ENCODE data around the gene EXOC1L.
A peak's percentile ranks its signal among the peaks of the same experiment; 100 is the strongest.

The EXOC1L gene

DNA sequence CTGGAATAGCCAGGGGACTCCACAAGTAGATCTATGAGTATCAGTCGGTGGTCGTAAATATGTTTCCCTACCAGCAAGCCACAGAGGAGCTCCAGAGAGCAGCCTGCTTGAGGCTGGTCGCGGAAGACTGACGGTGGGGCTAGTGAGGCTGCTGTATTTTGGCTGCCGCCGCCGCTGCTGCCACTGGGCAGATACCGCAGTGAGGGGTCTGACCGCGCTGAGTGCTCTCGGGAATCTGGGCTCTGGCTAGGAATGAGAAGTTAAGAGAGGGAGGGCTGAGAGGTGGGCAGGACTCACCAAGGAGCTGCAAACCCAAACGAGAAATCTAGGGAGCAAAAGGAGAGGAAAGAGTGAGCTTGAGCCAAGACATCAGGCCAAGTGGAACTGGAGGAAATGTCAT is at the start of gene EXOC1L:
EXOC1L (plus strand) TSS at position 157 of the 400 bp plus-strand sequence; CDS start at position 394, 237 bp downstream.
- DNase-seq (ENCODE audit: low spot score): peak; percentile 1

DNA sequence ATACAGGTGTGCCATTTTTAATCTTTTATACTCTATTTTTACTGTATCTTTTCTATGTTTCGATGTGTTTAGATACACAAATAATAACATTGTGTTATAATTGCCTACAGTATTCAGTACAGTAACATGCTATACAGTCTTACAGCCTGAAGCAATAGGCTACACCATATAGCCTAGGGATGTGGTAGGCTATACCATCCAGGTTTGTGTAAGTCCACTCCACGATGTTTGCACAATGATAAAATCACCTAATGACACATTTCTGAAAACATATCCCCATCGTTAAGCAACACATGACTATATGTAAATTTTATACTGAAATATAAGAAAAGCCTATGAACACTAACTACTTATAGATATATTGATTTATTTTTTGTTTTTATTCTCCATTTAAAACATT is 48.9 kb upstream of the EXOC1L start:
- DNase-seq (ENCODE audit: low spot score): no peak

GRCh38 chr4:55781341-55781740 is 38.2 kb upstream of the EXOC1L start:
- DNase-seq (ENCODE audit: low spot score): no peak

DNA sequence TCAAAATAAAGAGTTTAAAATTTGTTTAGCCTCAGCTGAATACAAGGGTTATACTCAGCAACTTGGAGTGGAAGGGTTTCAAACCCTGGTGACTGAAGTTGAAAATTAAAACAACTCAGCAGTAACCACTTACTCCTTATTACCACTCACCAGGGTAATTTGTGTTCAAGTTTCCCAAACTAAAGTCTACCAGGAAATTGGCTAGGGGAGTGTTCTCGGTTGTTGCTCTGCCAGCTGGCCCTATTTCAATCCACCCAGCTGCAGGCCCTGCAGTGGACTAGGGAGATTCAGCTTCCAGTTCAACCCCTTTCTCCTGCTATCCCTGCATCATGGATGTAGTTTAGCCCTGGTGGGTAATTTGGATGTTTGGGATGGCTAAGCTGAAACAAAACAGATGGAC is 37.8 kb upstream of the EXOC1L start:
- no peak for DNase-seq (ENCODE audit: low spot score)

DNA sequence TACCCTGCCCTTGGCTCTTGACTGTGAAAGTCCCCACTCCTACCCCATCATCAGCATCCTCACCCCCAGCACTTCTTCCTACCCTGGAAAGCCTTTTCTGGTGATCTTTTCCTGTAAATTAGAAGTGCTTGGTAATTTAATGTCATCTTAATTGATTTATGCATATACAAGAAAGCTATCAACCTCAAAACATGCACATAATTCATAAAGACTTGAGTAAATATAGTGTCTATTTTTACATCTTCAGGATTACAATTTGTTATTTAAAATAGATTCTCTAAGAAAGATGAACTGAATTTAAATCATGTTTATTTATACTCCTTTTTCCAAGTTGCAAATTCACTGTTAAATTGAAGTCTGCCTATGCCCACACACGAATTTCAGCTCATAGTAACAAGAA is 36.0 kb upstream of the EXOC1L start:
- DNase-seq (ENCODE audit: low spot score): no peak

DNA sequence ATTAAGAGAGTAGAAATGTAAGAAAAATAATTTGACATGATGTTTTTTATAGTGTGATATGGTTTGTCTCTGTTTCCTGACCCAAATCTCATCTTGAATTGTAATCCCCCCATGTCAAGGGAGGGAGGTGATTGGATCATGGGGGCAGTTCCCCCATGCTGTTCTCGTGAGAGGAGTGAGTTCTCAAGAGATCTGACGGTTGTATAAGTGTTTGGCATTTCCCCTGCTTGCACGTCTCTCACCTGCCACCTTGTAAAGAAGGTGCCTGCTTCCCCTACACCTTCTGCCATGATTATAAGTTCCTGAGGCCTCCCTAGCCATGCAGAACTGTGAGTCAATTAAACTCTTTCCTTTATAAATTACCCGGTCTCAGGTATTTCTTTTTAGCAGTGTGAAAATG is 34.8 kb upstream of the EXOC1L start:
- no peak for DNase-seq (ENCODE audit: low spot score)

- no peak for DNase-seq (ENCODE audit: low spot score)
These were observed 27.9 kb upstream of the EXOC1L start for GRCh38 chr4:55791666-55792065.

GRCh38 chr4:55793479-55793878 is 26.1 kb upstream of the EXOC1L start:
- DNase-seq (ENCODE audit: low spot score): no peak

DNA sequence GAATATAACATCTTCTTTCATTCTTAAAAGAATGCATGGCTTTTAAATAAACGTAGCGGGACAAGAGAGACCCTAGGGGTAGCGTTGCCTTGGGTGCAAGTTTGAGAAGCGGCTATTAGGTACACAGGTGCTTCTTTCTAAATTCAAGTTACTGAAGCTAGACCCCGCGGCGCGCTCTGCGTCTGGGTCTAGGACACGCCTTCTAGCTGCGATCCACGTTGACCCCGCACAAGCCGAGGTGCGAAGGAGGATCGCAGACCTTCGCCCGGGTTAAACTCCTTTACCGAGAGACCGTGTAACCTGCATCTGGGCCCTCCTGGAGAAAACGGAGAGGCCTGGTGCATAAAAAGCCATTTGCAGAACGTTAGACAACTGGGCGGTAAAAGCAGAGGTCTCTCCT is 25.5 kb upstream of the EXOC1L start:
- no peak for DNase-seq (ENCODE audit: low spot score)

DNA sequence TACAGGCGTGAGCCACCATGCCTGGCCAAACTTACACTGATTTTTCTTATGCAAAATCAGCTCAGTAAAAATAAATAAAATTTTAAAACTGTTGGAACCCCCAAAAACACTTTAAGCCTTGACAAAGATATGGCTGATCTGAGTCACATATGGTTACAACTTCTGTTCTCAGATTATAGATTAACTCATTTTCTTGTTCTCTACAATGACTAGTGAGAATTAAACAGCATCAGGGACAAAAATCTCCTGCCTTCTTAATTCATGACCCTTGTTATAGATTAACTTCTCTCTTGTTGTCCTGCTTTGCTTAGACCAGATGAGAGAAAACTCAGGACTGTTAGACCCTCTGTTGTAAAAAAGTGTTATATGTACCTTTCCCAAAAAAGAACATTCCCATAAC is 24.2 kb upstream of the EXOC1L start:
- no peak for DNase-seq (ENCODE audit: low spot score)

DNA sequence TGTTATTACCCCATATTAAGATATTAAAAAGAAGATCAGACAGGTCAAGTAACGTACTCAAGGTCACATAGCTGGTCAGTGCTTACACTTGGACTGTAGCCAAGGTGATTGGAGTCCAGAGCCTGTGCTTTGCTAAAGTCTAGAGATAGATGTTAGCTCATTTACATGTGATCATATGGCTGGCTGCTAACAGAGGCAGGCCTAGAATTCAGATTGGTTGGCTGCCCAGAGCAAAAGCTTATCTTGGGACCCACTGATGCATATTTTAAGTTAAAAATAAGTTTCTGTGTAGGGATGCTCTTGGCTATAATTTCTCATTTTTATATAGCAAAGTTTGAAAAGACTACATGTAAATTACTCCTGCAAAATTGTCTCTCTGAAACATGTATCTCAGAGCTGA is 18.1 kb upstream of the EXOC1L start:
- DNase-seq (ENCODE audit: low spot score): no peak

DNA sequence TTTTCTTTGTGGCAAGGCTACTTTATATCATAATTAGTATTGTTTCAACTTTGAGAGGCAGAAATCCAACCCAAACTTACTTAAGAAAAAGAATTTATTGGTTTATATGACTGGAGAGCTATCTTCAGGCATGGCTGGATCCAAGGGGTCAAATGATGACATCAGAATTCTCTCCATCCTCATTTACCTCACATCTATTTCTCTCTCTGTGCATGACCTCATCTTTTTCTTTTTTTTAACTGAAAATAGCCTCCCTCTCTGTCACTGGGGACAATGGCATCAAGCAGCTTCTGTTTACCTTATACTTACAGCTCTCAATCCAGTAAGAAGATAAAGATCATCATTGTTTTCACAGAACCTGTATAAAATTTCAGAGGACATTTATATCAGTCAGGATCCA is 12.0 kb upstream of the EXOC1L start:
- no peak for DNase-seq (ENCODE audit: low spot score)

- DNase-seq (ENCODE audit: low spot score): no peak
These were observed 11.4 kb upstream of the EXOC1L start for GRCh38 chr4:55808186-55808585.

- no peak for DNase-seq (ENCODE audit: low spot score)
These were observed 11.0 kb upstream of the EXOC1L start for GRCh38 chr4:55808632-55809031.

GRCh38 chr4:55817691-55818090 is 1.9 kb upstream of the EXOC1L start:
- DNase-seq (ENCODE audit: low spot score): no peak

GRCh38 chr4:55820279-55820678 is 689 bp downstream of the EXOC1L start:
- DNase-seq (ENCODE audit: low spot score): no peak

DNA sequence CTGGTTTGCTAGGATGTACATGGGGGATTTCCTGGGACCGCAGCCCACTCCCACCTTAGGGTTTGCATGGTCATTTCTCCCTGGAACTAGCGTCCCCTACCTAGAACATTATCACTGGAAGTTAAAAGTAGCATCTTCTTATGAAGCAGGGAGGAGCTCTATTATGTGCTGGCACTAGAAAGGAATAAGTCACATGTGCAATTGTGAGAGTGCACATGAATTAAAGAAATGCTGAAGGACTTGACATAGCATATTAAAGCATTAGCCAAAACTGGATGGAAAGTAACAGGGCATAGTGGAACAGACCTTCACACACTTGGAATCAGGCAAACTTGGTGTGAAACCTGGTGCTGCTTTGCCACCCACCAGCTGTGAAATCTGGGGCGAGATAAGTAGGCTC is 2.7 kb downstream of the EXOC1L start:
- DNase-seq (ENCODE audit: low spot score): no peak

DNA sequence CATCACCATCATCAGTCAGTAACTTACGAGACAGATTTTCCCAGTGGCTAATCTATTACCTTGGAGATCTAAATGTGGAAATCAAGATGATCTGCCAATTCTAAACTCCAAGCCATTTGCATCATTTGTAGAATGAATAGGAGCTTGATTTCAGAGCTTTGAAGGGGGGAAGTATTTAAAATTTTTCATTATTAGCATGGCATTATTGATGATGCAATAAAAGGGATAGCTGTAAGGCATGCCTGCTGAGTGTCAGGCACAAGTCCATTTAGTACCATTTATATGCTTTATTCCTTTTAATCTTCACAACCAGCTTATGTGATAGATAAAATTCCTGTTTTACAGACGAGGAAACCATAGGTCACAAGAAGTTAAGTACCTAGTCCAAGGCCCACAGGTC is 5.3 kb downstream of the EXOC1L start:
- no peak for DNase-seq (ENCODE audit: low spot score)

- no peak for DNase-seq (ENCODE audit: low spot score)
These were observed 7.4 kb downstream of the EXOC1L start for GRCh38 chr4:55826986-55827385.

DNA sequence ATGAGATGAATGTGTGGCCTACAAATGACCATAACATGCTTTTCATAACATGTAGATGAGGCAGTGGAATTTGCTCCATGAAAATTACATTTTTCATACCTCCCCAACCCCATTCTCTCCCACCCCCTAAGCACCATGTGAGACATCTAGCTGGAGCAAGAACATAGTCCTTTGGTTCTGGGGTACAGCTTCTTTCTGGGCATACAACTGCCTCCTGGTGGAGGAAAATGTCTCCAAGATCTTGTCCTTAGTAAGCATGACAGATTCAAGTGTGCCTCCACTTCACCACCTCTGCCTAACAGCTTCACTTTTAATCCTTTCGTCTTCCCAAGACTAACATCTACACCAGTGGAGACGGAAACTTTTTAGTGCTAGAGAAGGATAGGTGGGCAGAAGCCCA is 8.0 kb downstream of the EXOC1L start:
- no peak for DNase-seq (ENCODE audit: low spot score)

DNA sequence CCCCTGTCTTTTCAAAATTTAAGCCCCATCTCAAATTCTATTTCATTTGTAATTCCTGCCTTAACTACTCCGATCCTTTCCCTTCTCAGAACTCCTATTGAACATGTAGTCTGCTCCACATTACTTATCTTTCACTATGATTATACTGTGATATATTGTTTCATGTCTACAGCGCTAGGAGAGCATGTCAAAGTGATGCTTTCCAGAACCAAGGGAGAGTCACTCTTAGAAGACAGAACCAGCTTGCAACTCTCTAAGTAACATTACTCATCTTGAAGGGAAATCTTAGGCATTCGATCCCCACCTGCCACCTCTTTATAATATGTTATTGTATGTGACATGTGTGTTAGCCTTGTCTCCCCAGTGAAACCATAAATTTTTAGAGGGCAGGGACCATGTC is 10.5 kb downstream of the EXOC1L start:
- DNase-seq (ENCODE audit: low spot score): no peak

GRCh38 chr4:55830716-55831115 is 11.1 kb downstream of the EXOC1L start:
- DNase-seq (ENCODE audit: low spot score): no peak

DNA sequence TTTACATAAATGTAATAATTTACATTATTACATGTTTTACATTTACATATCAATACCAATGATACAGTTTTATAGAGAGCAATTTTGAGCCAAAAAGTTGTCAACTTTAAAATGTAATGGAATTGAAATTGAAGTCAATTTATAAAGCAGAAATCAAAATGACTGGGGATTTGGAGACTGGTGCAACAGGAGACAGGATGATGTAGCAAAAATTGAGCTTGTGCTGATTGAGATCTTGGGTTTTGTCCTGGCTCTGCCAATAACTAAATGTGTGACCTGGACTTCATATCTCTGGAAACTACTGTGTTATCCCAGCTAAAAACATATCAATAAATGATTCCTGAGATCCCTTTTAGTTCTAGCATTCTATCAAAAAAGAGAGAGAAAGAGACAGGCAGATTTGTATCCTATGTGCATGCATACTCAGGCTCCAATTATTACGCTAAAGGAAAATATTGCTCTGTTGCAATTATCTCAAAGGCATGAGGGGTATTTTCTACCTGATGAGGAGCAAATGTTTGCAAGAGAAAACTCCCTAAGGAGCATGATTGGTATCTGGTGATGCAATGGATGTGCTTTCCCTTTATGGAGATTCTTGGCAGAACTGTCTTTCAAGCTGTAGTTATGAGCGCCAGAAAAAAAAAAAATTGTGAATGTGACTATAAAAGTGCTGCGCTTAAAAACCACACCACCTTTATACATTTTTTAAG is 14.7 kb downstream of the EXOC1L start:
- DNase-seq (ENCODE audit: low spot score): no peak

DNA sequence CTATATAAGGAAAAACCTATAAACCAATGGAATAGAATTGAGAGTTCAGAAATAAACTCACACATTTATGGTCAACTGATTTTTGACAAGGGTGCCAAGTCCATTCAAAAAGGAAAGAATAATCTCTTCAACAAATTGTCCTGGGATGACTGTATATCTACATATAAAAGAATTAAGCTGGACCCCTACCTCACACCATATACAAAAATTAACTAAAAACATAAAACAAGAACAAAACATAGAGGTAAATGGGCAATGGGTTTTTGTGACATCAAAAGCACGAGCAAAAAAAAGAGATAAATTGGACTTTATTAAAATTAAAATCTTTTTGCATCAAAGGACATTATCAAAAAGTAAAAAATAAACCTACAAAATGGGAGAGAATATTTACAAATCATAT is 18.3 kb downstream of the EXOC1L start:
- DNase-seq (ENCODE audit: low spot score): no peak

GRCh38 chr4:55838356-55838755 is 18.8 kb downstream of the EXOC1L start:
- no peak for DNase-seq (ENCODE audit: low spot score)

Data from globus pallidus (tissue), 1 donor.